ENCODE results near the gene RTL10. TPM values are rescaled to one million over a fixed set of nuclear protein-coding genes. Genes with fewer than 3 reads are reported as not detected.

Gene RTL10
- total and polyA plus RNA-seq, 2 of the 8 experiments (the other 6 are each of a cell fraction or from before 2014, with no cell fraction given) = 11.5 to 18.8 TPM

- no peak overlapping the region for H3K14ac ChIP-seq (ENCODE audit: insufficient read length)
- no peak overlapping the region for H3K4me2 ChIP-seq (ENCODE audit: insufficient read depth in 1 of 2, low read depth in 2 of 2, low read length in 2 of 2)
- no peak overlapping the region for H3K4ac ChIP-seq (replicated peaks; ENCODE audit: insufficient read length, low read depth, low read length)
- H3K4me3 ChIP-seq (ENCODE audit: extremely low read depth in 1 of 4, insufficient read depth in 2 of 4, low read depth in 3 of 4, low read length in 4 of 4) = no peak overlapping the region
- H4K5ac ChIP-seq (ENCODE audit: insufficient read length, low read depth, low read length) = no peak overlapping the region
- no peak overlapping the region for H3K27ac ChIP-seq (ENCODE audit: low read depth, low read length)
- H2AK5ac ChIP-seq (ENCODE audit: low read depth, low read length) = no peak overlapping the region
- ChIA-PET POLR2A (ENCODE audit: partially characterized antibody) (interaction anchor here (0.8 to 2.1 kb wide), 5 partner anchors 8 to 18 kb away, joined by 3 to 7 read pairs (median 5); no protein-coding TSS in a partner anchor), CTCF (ENCODE audit: partially characterized antibody) (interaction anchor here (0.5 to 3.3 kb wide), 17 partner anchors 9 to 131 kb away, joined by 3 to 14 read pairs (median 3); no protein-coding TSS in a partner anchor)
- no peaks in the 10 kb centered on the region for H3K4me1 ChIP-seq (replicated peaks in 1 of 4; ENCODE audit: control insufficient read depth in 3 of 4, insufficient read depth in 4 of 4, low read length in 3 of 4)
- FAIRE-seq (no peak), DNase-seq (ENCODE audit: low read depth in 1 of 2, low spot score in 2 of 2) (peak in 1 of 2 experiments; percentile 39)
- H3K18ac ChIP-seq (ENCODE audit: extremely low read depth, low read length) = no peak overlapping the region
- H2AFZ ChIP-seq (ENCODE audit: low read length) = no peak overlapping the region
- H4K8ac ChIP-seq (ENCODE audit: extremely low read depth, insufficient read depth, low read length) = no peak overlapping the region; the same call in 1 of the 2 replicates
- H3K79me2 ChIP-seq (ENCODE audit: control insufficient read depth in 1 of 2, insufficient read depth in 2 of 2, low read length in 2 of 2) = no peaks in the 10 kb centered on the region
- H2BK12ac ChIP-seq (ENCODE audit: low read depth, low read length) = no peak overlapping the region
- WGBS, 2 experiments (ENCODE audit: extremely low coverage in 1 of 2, insufficient coverage in 1 of 2, insufficient read length in 1 of 2, insufficient replicate concordance in 2 of 2, low coverage in 1 of 2, low lambda C conversion rate in 2 of 2, missing lambda C conversion rate in 1 of 2) = 93% methylated on average over 7 of the region's 7 CpGs; no CpG with 5 or more reads in 1 of the 2 experiments
- no peak overlapping the region for H3K56ac ChIP-seq (replicated peaks; ENCODE audit: insufficient read length, low read depth, low read length)
- no peak overlapping the region for H3K23ac ChIP-seq (ENCODE audit: insufficient read length)
- no peak overlapping the region for H2BK15ac ChIP-seq (ENCODE audit: low read length)
- no peaks in the 10 kb centered on the region for H3K9me3 ChIP-seq (ENCODE audit: insufficient read depth in 2 of 2, low read depth in 1 of 2, low read length in 1 of 2)
- no peaks in the 10 kb centered on the region for H3K23me2 ChIP-seq (ENCODE audit: low read depth, low read length)
- no peaks in the 10 kb centered on the region for H4K20me1 ChIP-seq (replicated peaks in 1 of 2; ENCODE audit: control insufficient read depth in 1 of 2, insufficient read depth in 2 of 2, low read length in 2 of 2)
- H2BK5ac ChIP-seq (ENCODE audit: low read depth, low read length) = no peak overlapping the region
- H3K27me3 ChIP-seq (replicated peaks in 1 of 4; ENCODE audit: control insufficient read depth in 3 of 4, extremely low read depth in 1 of 4, insufficient read depth in 3 of 4, low read length in 3 of 4) = no peaks in the 10 kb centered on the region
- no peaks in the 10 kb centered on the region for H3K79me1 ChIP-seq (ENCODE audit: low read depth, low read length)
- no peak overlapping the region for H4K91ac ChIP-seq (replicated peaks; ENCODE audit: insufficient read length, low read length)
- no peak overlapping the region for H2BK20ac ChIP-seq (ENCODE audit: low read length)
- H3K9ac ChIP-seq (replicated peaks in 1 of 4; ENCODE audit: extremely low read depth in 1 of 4, low read depth in 3 of 4, low read length in 3 of 4) = 0 out of 7 replicates have a peak overlapping the region, but pooled peaks of 1 of the 4 experiments have one; percentile 1
- H3K36me3 ChIP-seq (ENCODE audit: control insufficient read depth in 2 of 4, insufficient read depth in 4 of 4, low read length in 3 of 4) = no peaks in the 10 kb centered on the region
- no peak overlapping the region for H2BK120ac ChIP-seq (replicated peaks; ENCODE audit: low read depth, low read length)
- TF ChIP-seq ASH2L (IDR thresholded peaks at IDR 0.05; ENCODE audit: low read length) (no peak), GTF2F1 (IDR thresholded peaks at IDR 0.05; ENCODE audit: borderline replicate concordance, low read depth, low read length) (no peak), SUZ12 (IDR thresholded peaks at IDR 0.05; ENCODE audit: low read length) (no peak), SP4 (IDR thresholded peaks at IDR 0.05; ENCODE audit: low read length) (no peak), RXRA (IDR thresholded peaks at IDR 0.05; ENCODE audit: insufficient read depth, low read depth, low read length) (no peak), RNF2 (IDR thresholded peaks at IDR 0.05; ENCODE audit: borderline replicate concordance, low read depth, low read length, missing control alignments, poor library complexity, severe bottlenecking) (no peak)
- TF ChIP-seq, protein P1, sequence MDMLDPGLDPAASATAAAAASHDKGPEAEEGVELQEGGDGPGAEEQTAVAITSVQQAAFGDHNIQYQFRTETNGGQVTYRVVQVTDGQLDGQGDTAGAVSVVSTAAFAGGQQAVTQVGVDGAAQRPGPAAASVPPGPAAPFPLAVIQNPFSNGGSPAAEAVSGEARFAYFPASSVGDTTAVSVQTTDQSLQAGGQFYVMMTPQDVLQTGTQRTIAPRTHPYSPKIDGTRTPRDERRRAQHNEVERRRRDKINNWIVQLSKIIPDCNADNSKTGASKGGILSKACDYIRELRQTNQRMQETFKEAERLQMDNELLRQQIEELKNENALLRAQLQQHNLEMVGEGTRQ (IDR thresholded peaks at IDR 0.05; ENCODE audit: low read length) = no peak
- TF ChIP-seq, protein P2, sequence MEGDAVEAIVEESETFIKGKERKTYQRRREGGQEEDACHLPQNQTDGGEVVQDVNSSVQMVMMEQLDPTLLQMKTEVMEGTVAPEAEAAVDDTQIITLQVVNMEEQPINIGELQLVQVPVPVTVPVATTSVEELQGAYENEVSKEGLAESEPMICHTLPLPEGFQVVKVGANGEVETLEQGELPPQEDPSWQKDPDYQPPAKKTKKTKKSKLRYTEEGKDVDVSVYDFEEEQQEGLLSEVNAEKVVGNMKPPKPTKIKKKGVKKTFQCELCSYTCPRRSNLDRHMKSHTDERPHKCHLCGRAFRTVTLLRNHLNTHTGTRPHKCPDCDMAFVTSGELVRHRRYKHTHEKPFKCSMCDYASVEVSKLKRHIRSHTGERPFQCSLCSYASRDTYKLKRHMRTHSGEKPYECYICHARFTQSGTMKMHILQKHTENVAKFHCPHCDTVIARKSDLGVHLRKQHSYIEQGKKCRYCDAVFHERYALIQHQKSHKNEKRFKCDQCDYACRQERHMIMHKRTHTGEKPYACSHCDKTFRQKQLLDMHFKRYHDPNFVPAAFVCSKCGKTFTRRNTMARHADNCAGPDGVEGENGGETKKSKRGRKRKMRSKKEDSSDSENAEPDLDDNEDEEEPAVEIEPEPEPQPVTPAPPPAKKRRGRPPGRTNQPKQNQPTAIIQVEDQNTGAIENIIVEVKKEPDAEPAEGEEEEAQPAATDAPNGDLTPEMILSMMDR (IDR thresholded peaks at IDR 0.05; ENCODE audit: control extremely low read depth in 1 of 3, insufficient read depth in 1 of 3, low read depth in 1 of 3, low read length in 3 of 3) = no peak
Observed at GRCh38 chr22:19832476-19833108, 22.1 kb downstream of the RTL10 start.
